ENCODE data around the gene RABAC1.

Gene RABAC1

GRCh38 chr19:41928754-41929535 is 30.2 kb downstream of the RABAC1 start:
- DNase-seq (ENCODE audit: low read depth) = no peak

GRCh38 chr19:41928221-41928683 is 30.9 kb downstream of the RABAC1 start, which contains the start of gene ERFL:
Gene ERFL (minus strand): TSS chr19:41928449. CDS start chr19:41912919, 15,530 bp downstream.
- no peak for DNase-seq (ENCODE audit: low read depth)

- DNase-seq (ENCODE audit: low read depth) = no peak
Observed at GRCh38 chr19:41927497-41928192, 31.5 kb downstream of the RABAC1 start.

GRCh38 chr19:41926763-41927496 is 32.2 kb downstream of the RABAC1 start:
- no peak for DNase-seq (ENCODE audit: low read depth)

GRCh38 chr19:41926028-41926762 is 32.9 kb downstream of the RABAC1 start:
- no peak for DNase-seq (ENCODE audit: low read depth)

- no peak for DNase-seq (ENCODE audit: low read depth)
Observed at GRCh38 chr19:41925208-41926003, 33.7 kb downstream of the RABAC1 start.

- DNase-seq (ENCODE audit: low read depth) = no peak
Observed at GRCh38 chr19:41924151-41925145, 34.7 kb downstream of the RABAC1 start.

- DNase-seq (ENCODE audit: low read depth) = no peak
Observed at GRCh38 chr19:41923045-41923788, 35.9 kb downstream of the RABAC1 start.

- no peak for DNase-seq (ENCODE audit: low read depth)
Observed at GRCh38 chr19:41922585-41922984, 36.5 kb downstream of the RABAC1 start.

- no peak for DNase-seq (ENCODE audit: low read depth)
Observed at GRCh38 chr19:41921577-41922576, 37.2 kb downstream of the RABAC1 start.

- DNase-seq (ENCODE audit: low read depth) = no peak
Observed at GRCh38 chr19:41920882-41921576, 38.1 kb downstream of the RABAC1 start.

GRCh38 chr19:41919948-41920712 is 39.0 kb downstream of the RABAC1 start:
- DNase-seq (ENCODE audit: low read depth) = no peak

- DNase-seq (ENCODE audit: low read depth) = no peak
Observed at GRCh38 chr19:41918653-41919244, 40.4 kb downstream of the RABAC1 start.

- no peak for DNase-seq (ENCODE audit: low read depth)
Observed at GRCh38 chr19:41918095-41918494, 41.0 kb downstream of the RABAC1 start.

- no peak for DNase-seq (ENCODE audit: low read depth)
Observed at GRCh38 chr19:41917676-41918075, 41.4 kb downstream of the RABAC1 start.

Measured in stimulated activated CD8-positive, alpha-beta memory T cell treated with anti-CD3 and anti-CD28 coated beads, Interleukin-4, amount 100 ng/mL, for 24 hours (primary cell).